Ishikawa (cell line): ENCODE data around the gene RPL27.

Source experiments
- CEBPB ChIP-seq: IDR thresholded peaks from 2 replicates; pipeline ENCODE4 v1.6.1; 2012
- CREB1 ChIP-seq: IDR thresholded peaks from 2 replicates; pipeline ENCODE4 v1.6.1; 2012; ENCODE audit warnings: low read depth
- EGR1 ChIP-seq: IDR thresholded peaks from 2 replicates; pipeline ENCODE4 v1.6.1; 2012
- EP300 ChIP-seq: IDR thresholded peaks from 2 replicates; pipeline ENCODE4 v1.6.1; 2012; ENCODE audit warnings: borderline replicate concordance
- FOXM1 ChIP-seq: IDR thresholded peaks from 2 replicates; pipeline ENCODE4 v1.6.1; 2012; ENCODE audit warnings: low read depth, borderline replicate concordance
- MAX ChIP-seq: IDR thresholded peaks from 2 replicates; pipeline ENCODE4 v1.6.1; 2012
- NFIC ChIP-seq: IDR thresholded peaks from 2 replicates; pipeline ENCODE4 v1.6.1; 2012
- RAD21 ChIP-seq: IDR thresholded peaks from 2 replicates; pipeline ENCODE4 v1.6.1; 2012; ENCODE audit warnings: low read depth
- REST ChIP-seq: IDR thresholded peaks from 2 replicates; pipeline ENCODE4 v1.6.1; 2012; ENCODE audit warnings: low read depth, mild to moderate bottlenecking
- TAF1 ChIP-seq: IDR thresholded peaks from 2 replicates; pipeline ENCODE4 v1.6.1; 2012; ENCODE audit warnings: low read depth, mild to moderate bottlenecking
- TCF12 ChIP-seq: IDR thresholded peaks from 2 replicates; pipeline ENCODE4 v1.6.1; 2012; ENCODE audit warnings: low read depth
- TEAD4 ChIP-seq: IDR thresholded peaks from 2 replicates; pipeline ENCODE4 v1.6.1; 2012
- YY1 ChIP-seq: IDR thresholded peaks from 2 replicates; pipeline ENCODE4 v1.6.1; 2012; ENCODE audit warnings: low read depth
- ZBTB7A ChIP-seq: IDR thresholded peaks from 2 replicates; pipeline ENCODE4 v1.6.1; 2012; ENCODE audit warnings: low read depth
- TF ChIP-seq, protein P1 (sequence below): IDR thresholded peaks from 2 replicates; pipeline ENCODE4 v1.6.1; 2012

RPL27 gene

GRCh38 chr17:42967925-42968324, 30.3 kb upstream of the RPL27 start:
- no peak for TF ChIP-seq RAD21
- TF ChIP-seq YY1, result no peak
- TF ChIP-seq REST, result no peak
- no peak for TF ChIP-seq EP300
- no peak for TF ChIP-seq CEBPB
- TF ChIP-seq, protein P1, sequence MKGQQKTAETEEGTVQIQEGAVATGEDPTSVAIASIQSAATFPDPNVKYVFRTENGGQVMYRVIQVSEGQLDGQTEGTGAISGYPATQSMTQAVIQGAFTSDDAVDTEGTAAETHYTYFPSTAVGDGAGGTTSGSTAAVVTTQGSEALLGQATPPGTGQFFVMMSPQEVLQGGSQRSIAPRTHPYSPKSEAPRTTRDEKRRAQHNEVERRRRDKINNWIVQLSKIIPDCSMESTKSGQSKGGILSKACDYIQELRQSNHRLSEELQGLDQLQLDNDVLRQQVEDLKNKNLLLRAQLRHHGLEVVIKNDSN, result no peak
- no peak for TF ChIP-seq NFIC
- TF ChIP-seq FOXM1, result no peak
- no peak for TF ChIP-seq MAX
- no peak for TF ChIP-seq CREB1
- no peak for TF ChIP-seq TAF1
- no peak for TF ChIP-seq TCF12

DNA sequence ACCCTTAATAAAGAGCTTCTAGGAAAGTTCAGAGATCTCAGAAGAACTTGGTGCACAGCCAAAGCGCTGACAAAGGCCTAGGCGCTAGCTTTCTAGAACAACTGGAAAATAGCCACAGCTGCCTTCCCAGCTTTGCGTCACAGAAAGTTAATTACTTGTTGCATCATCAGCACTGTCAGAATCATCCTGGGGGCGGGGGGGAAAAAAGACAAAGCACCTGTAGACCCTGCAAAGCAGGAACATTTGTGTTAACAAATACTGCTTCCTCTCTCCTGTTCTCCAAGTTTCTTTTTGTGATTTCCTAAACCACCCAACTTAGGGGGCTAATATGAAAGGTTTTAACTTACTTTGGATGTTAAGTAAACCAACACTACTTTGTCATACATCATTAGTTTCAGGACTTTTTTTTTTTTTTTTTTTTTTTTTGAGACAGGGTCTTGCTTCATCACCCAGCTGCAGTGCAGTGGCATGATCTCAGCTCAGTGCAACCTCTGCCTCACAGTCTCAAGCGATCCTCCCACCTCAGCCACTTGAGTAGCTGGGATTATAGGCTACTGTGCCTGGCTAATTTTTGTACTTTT, 29.1 kb upstream of the RPL27 start:
- TF ChIP-seq NFIC (no peak), REST (no peak), ZBTB7A (no peak), CEBPB (peak; percentile 51)

- no peak for TF ChIP-seq TAF1
- TF ChIP-seq RAD21, result no peak
- no peak for TF ChIP-seq CREB1
- TF ChIP-seq FOXM1, result no peak
- TF ChIP-seq TCF12, result no peak
- no peak for TF ChIP-seq YY1
- TF ChIP-seq NFIC, result no peak
- TF ChIP-seq REST, result no peak
- TF ChIP-seq TEAD4, result no peak
- TF ChIP-seq ZBTB7A, result no peak
- no peak for TF ChIP-seq EP300
- no peak for TF ChIP-seq MAX
- no peak for TF ChIP-seq EGR1
- TF ChIP-seq, protein P1, result no peak
- no peak for TF ChIP-seq CEBPB
These were observed 26.6 kb upstream of the RPL27 start for GRCh38 chr17:42971589-42971988.

DNA sequence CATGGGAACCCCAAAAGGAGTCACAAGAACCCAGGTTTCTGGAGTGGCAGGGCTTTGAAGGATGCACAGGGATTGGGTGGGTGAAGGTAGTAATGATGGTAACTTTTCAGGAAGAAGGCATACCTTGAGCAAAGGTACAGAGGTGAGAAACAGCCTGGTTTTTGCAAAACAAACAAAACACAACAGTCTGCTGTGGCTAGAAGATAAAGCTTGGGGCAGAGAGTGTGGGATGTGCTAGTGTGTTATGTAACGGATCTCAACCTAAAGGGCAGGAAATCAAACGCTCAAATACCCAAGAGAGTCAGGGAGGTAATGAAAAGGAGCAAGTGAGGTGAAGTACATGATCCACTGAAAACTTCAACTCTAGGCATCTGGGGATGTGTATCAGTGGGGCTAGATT, 23.0 kb upstream of the RPL27 start:
- no peak for TF ChIP-seq TAF1
- no peak for TF ChIP-seq NFIC
- TF ChIP-seq YY1, result no peak
- no peak for TF ChIP-seq FOXM1
- TF ChIP-seq ZBTB7A, result no peak
- TF ChIP-seq REST, result no peak
- no peak for TF ChIP-seq EGR1
- TF ChIP-seq CEBPB, result no peak
- no peak for TF ChIP-seq TCF12
- TF ChIP-seq, protein P1, result no peak
- TF ChIP-seq TEAD4, result no peak
- no peak for TF ChIP-seq MAX
